ENCODE data around the gene DNAJC16. TPM values are rescaled to one million over a fixed set of nuclear protein-coding genes. Genes with fewer than 3 reads are reported as not detected.

DNAJC16 gene
- total RNA-seq, 2 experiments from 2014 or later: 13.4 to 15.6 TPM

DNA sequence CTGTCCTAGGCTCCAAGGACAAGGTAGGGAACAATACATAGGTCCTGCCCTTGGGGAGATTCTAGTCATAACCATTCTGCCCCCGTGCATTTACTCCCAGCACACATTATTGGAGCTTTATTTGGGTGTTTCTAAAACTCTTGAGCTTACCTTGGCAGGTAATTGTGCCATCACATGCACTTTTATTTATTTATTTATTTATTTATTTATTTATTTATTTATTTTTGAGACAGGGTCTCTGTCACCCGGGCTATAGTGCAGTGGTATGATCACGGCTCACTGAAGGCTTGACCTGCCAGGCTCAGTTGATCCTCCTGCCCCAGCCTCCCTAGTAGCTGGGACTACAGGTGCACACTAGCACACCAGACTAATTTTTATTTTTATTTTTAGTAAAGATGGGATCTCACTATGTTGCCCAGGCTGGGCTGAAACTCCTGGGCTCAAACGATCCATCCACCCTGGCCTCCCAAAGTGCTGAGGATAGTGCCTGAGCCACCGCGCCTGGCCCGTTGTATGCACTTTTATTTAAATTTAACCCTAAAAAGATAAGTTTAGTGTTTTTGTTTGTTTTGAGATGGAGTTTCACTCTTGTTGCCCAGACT is 49.0 kb downstream of the DNAJC16 start:
- CTCF ChIA-PET: no interaction called here
- ATAC-seq (no peak), DNase-seq (no peak)
- Mint-ChIP-seq H3K4me1 (ENCODE audit: low read depth) (peaks cover 34% of the 10 kb centered on the region), H3K27me3 (ENCODE audit: low read depth) (no peaks in the 10 kb centered on the region), H3K27ac (no peak overlapping the region), H3K36me3 (ENCODE audit: low read depth) (peaks cover 44% of the 10 kb centered on the region), H3K9me3 (ENCODE audit: insufficient read depth) (no peaks in the 10 kb centered on the region), H3K4me3 (no peak overlapping the region)
- POLR2A ChIA-PET: interaction anchor here (0.6 kb wide), 1 partner anchor 37 kb away, joined by 3 read pairs; no protein-coding TSS in a partner anchor

DNA sequence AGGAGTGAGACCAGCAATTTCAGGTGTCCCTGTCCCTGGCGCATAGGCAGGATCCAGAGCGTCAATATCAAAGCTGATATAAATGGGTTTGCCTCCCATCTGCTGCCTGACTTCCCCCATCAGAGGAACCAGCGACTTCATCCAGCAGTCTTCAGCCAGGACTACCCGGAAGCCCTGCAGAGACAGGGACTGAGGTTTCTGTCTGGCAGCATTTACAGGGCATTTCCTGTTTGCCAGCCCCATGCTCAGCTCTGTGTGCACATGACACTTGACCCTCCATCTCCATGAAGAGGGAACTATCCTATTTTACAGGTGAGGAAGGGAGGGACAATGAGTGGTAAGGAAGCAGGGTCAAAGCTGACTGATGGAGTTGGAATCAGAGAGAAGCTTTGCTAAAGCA is 51.0 kb downstream of the DNAJC16 start:
- DNase-seq: peak; percentile 48
- peak; percentile 52 for ATAC-seq
- peak overlapping the region; percentile 43 for H3K4me3 Mint-ChIP-seq
- H3K9me3 Mint-ChIP-seq (ENCODE audit: insufficient read depth): no peaks in the 10 kb centered on the region
- CTCF ChIA-PET: interaction anchor here (1.0 to 1.9 kb wide), 2 partner anchors 32 to 164 kb away, joined by 3 to 4 read pairs; no protein-coding TSS in a partner anchor
- H3K27ac Mint-ChIP-seq: peak overlapping the region; percentile 95
- no peaks in the 10 kb centered on the region for H3K27me3 Mint-ChIP-seq (ENCODE audit: low read depth)
- peaks cover 38% of the 10 kb centered on the region for H3K4me1 Mint-ChIP-seq (ENCODE audit: low read depth)
- POLR2A ChIA-PET: interaction anchor here (3.0 kb wide), 1 partner anchor 40 kb away, joined by 16 read pairs; the partner anchor contains the start of gene DDI2
- H3K36me3 Mint-ChIP-seq (ENCODE audit: low read depth): peaks cover 32% of the 10 kb centered on the region

DNA sequence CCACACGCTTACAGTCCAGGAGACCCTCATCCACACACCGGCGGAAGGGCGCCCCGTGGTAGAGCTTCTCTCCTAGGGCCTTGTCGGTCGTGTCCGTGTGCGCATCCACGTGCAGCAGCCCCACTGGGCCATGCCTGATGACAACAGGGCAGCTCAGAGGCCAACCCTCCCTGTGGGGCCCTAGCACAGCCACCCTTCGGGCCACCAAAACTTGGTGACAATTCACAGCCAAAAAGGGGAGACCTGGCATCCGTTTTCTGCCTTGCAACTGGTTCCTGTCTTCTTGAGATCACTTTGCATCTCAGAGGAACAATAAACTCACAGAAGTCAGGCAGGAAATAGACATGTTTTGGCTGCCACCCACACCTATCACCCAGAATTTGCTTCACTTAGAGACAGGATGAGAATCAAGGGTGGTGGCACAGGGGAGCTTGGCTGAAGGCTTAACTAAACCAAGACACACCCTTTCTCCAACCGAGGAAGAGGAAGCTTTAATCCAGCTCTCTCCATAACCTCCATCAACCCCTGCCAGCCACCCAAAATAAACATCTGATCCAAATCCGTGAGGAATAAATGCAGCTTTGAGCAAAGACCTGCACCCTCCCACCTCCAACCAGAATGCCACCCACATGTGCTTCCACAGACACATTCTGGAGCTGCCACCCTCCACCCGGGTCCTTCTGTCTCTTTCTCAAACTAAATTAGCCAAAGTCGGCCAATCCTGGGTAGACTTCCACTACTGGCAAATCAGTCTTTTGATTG is 52.5 kb downstream of the DNAJC16 start:
- Mint-ChIP-seq H3K9me3 (ENCODE audit: insufficient read depth) (no peaks in the 10 kb centered on the region), H3K27ac (peak overlapping the region; percentile 95), H3K4me1 (ENCODE audit: low read depth) (peaks cover 50% of the 10 kb centered on the region), H3K4me3 (peak overlapping the region; percentile 23), H3K36me3 (ENCODE audit: low read depth) (peaks cover 30% of the 10 kb centered on the region), H3K27me3 (ENCODE audit: low read depth) (no peaks in the 10 kb centered on the region)
- POLR2A ChIA-PET: interaction anchor here (0.5 to 3.0 kb wide), 8 partner anchors 10 to 118 kb away, joined by 3 to 16 read pairs (median 4); partner anchors contain the start of genes DDI2 and DNAJC16
- CTCF ChIA-PET: interaction anchor here (1.1 to 1.9 kb wide), 4 partner anchors 16 to 163 kb away, joined by 3 to 5 read pairs (median 4); no protein-coding TSS in a partner anchor
- peak; percentile 58 for DNase-seq
- ATAC-seq: peak; percentile 74

DNA sequence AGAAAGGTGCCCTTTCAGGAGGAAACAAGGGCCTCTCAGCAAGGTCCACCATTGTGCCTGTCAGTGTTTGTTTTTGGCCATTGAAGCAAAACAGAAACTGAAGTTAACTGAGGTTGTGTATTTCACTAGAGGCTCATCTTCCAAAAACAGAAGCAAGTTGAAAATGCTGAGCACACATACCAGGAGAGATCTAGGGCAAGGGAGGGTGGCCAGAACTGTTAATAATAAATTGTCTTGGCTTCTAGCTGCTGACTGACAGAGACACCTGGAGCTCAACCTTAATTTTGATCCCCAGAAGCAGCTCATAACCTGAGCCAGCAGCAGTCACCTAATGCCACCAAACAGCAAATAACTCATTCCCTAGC is 53.0 kb downstream of the DNAJC16 start:
- no peaks in the 10 kb centered on the region for H3K9me3 Mint-ChIP-seq (ENCODE audit: insufficient read depth)
- peak overlapping the region; percentile 95 for H3K27ac Mint-ChIP-seq
- no peaks in the 10 kb centered on the region for H3K27me3 Mint-ChIP-seq (ENCODE audit: low read depth)
- H3K4me3 Mint-ChIP-seq: peak overlapping the region; percentile 23
- peaks cover 54% of the 10 kb centered on the region for H3K4me1 Mint-ChIP-seq (ENCODE audit: low read depth)
- CTCF ChIA-PET: interaction anchor here (1.1 to 1.3 kb wide), 3 partner anchors 15 to 162 kb away, joined by 3 to 5 read pairs (median 3); no protein-coding TSS in a partner anchor
- peaks cover 25% of the 10 kb centered on the region for H3K36me3 Mint-ChIP-seq (ENCODE audit: low read depth)
- ATAC-seq: peak; percentile 21
- no peak for DNase-seq
- POLR2A ChIA-PET: interaction anchor here (0.5 to 3.0 kb wide), 7 partner anchors 9 to 118 kb away, joined by 3 to 16 read pairs (median 5); partner anchors contain the start of genes DDI2 and DNAJC16

DNA sequence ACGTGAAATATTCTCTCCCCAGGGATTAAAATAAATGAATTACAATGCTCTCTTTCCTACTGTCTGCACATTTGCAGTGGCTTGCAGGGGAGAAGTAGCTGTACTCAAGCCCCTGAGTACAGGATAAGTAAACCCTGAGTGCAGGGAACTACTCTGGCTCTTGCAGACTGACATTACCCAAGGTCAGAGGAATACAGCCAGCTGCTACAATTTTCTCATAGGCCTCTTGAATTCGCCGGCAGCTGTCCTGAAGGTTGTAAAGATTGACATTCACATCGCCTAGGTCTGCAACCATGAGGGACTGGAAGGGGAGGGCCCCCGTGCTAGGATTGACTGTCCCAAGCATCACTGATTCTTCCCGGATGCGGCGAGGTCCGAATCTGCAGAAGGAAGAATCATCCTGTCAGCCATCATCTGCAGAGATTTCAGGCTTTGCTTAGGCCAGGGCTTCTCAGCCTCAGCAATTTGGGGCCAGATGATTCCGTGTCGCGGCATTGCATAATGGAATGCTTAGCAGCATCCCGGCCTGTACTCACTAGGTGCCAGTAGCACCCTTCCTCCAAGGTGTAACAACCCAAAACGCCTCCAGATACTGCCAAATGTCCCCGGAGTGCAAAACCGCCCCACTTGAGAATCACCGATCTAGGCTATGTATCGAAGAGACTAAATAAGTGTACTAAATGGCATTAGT is 56.5 kb downstream of the DNAJC16 start:
- peaks cover 44% of the 10 kb centered on the region for H3K4me1 Mint-ChIP-seq (ENCODE audit: low read depth)
- peak overlapping the region; percentile 69 for H3K27ac Mint-ChIP-seq
- H3K27me3 Mint-ChIP-seq (ENCODE audit: low read depth): no peaks in the 10 kb centered on the region
- H3K9me3 Mint-ChIP-seq (ENCODE audit: insufficient read depth): no peaks in the 10 kb centered on the region
- POLR2A ChIA-PET: interaction anchor here (0.9 kb wide), 1 partner anchor 33 kb away, joined by 3 read pairs; no protein-coding TSS in a partner anchor
- CTCF ChIA-PET: interaction anchor here (1.2 to 1.3 kb wide), 2 partner anchors 11 to 38 kb away, joined by 3 to 4 read pairs; no protein-coding TSS in a partner anchor
- peaks cover 22% of the 10 kb centered on the region for H3K36me3 Mint-ChIP-seq (ENCODE audit: low read depth)
- peak overlapping the region; percentile 77 for H3K4me3 Mint-ChIP-seq
- ATAC-seq (no peak), DNase-seq (no peak)

DNA sequence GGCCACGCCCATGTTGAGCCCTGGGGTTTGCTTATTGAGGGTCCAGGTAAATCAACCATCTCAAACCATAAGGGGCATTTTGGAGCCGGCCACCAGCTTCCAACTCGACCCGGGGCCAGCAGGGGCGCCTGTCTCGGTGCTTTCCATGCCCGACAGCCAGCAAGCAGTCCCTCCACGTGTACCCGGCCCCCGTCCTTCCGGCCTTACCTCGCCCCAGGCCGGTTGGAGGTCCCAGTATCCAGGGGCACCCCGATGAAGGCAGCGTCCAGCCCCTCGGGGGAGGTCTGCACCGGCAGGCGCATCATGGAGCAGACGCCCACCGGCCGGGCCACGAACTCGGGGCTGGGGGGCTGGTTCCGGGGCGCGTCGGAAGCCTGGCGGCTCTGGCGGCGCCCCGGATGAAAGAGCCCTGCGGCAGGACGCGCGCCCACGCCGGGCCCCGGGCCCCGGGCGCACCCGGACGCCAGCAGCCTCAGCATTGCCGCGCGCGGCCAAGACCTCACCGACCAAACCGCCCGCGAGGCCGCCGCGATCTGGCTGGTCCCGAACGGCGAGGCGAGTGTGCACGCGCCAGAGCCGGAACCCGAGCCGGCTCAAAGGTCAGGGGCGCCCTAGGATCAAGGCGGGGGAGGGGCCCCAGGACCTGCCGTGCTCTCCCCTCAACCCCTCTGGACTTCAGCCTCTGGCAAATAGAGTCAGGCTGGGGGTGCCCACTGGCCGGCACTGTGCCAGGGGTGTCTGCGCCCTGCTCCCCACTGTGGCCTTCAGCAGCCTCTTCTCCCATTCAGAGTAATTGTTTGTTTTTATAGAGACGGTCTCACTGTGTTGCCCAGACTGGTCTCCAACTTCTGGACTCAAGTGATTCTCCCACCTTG is 58.1 kb downstream of the DNAJC16 start, which contains the start of gene AGMAT:
Gene AGMAT (minus strand): TSS at position 563 of the 875 bp plus-strand sequence. CDS start 84 bp downstream, at position 479.
- peak within 1 kb of the TSS; percentile 77 for H3K4me3 Mint-ChIP-seq
- ATAC-seq: peak; percentile 89
- no peaks in the 10 kb centered on the region for H3K27me3 Mint-ChIP-seq (ENCODE audit: low read depth)

DNA sequence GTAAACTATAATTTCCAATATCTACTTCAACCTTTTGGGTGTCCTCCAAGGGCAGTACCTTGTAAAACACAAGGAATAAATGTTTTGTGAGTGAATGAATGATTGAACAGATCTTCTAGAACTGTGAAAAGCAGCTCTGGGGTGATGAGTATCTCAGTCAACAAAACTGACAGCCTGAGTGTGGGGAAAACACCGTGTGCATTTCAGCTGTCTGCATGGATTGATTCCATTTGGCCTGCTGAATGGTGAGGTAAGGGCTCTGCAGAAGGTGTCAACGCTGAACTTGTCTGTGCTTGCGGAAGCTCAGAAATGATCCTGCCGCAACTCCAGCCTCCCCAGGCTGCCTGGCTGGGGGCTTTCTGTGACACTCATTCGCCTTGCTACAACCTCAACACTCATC is 65.6 kb downstream of the DNAJC16 start:
- Mint-ChIP-seq H3K27me3 (ENCODE audit: low read depth) (peaks cover 2% of the 10 kb centered on the region), H3K4me1 (ENCODE audit: low read depth) (no peaks in the 10 kb centered on the region), H3K9me3 (ENCODE audit: insufficient read depth) (no peaks in the 10 kb centered on the region), H3K27ac (no peak overlapping the region), H3K36me3 (ENCODE audit: low read depth) (peaks cover 11% of the 10 kb centered on the region), H3K4me3 (no peak overlapping the region)
- no peak for ATAC-seq
- DNase-seq: no peak
- ChIA-PET CTCF (no interaction called here), POLR2A (no interaction called here)

More for the DNA sequence above, 58.1 kb downstream of the DNAJC16 start, which contains the start of gene AGMAT:
- Mint-ChIP-seq H3K9me3 (ENCODE audit: insufficient read depth) (no peaks in the 10 kb centered on the region), H3K4me1 (ENCODE audit: low read depth) (peaks cover 28% of the 10 kb centered on the region), H3K27ac (peak within 1 kb of the TSS; percentile 85), H3K36me3 (ENCODE audit: low read depth) (peaks cover 17% of the 10 kb centered on the region)
- ChIA-PET CTCF (interaction anchor here (0.7 to 1.3 kb wide), 4 partner anchors 9 to 53 kb away, joined by 3 to 4 read pairs (median 3); no protein-coding TSS in a partner anchor), POLR2A (no interaction called here)
- DNase-seq: peak; percentile 70

DNA sequence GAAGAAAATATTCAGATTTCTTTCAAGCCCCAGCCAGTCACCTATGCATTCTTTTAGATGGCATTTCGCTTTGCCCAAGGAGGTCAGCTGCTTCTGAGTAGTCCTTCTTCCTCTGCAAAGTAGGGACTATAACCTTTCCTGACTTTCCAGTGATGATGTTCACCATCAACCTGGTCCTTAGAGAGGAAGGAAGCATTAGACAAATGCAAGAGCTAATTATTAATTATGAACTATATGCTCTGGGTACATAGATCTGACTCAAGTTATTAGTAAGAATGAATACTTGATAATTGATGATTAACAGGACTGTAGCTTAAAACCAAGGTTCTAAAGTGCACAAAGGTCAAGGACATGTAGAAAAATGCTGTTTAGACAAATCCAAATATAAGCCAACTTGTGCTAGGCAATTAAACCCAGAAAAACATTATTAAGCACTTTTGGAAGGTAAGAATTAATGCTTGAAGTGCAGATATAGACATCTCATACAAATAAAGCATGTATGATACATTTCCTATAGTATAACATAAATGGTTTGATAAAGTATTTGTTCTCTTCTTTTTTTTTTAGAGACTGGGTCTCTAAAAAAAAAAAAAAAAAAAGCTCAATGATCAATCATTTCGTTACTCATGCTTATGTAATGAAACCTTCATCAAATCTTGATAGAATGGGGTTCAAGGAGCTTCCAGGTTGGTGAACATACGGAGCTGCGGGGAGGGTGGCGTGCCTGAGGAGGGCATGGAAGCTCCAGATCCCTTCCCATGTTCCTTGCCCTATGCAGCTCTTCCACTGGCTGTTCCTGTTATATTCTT is 69.4 kb downstream of the DNAJC16 start:
- DNase-seq (no peak), ATAC-seq (no peak)
- H3K27me3 Mint-ChIP-seq (ENCODE audit: low read depth): peaks cover 2% of the 10 kb centered on the region
- H3K4me3 Mint-ChIP-seq: no peak overlapping the region
- no peaks in the 10 kb centered on the region for H3K36me3 Mint-ChIP-seq (ENCODE audit: low read depth)
- ChIA-PET CTCF (interaction anchor here (0.6 to 1.4 kb wide), 8 partner anchors 9 to 1883 kb away, joined by 3 to 10 read pairs (median 3); no protein-coding TSS in a partner anchor), POLR2A (interaction anchor here (0.5 to 0.9 kb wide), 2 partner anchors 57 to 101 kb away, joined by 3 to 5 read pairs; no protein-coding TSS in a partner anchor)
- H3K9me3 Mint-ChIP-seq (ENCODE audit: insufficient read depth): no peaks in the 10 kb centered on the region
- no peaks in the 10 kb centered on the region for H3K4me1 Mint-ChIP-seq (ENCODE audit: low read depth)
- no peak overlapping the region for H3K27ac Mint-ChIP-seq

DNA sequence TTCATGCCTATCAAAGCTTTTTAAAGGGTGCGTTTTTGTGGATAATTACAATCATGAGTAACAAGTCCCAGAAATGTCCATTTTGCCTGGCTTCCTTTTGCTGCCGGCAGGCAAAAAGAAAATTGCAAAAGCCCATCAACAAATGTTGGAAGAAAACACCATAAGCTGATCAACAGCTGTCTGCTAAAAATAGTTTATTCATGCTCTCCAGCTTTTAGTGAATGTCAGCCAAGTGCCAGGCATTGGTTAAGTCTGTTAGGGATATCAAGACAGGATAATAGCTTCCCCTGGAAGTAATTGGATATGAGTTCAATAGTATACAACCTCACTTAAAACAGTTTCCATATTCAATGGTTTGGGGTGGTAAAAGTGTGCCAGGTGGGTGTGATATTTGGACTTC is 71.8 kb downstream of the DNAJC16 start:
- CTCF ChIA-PET: interaction anchor here (0.8 kb wide), 1 partner anchor 143 kb away, joined by 3 read pairs; no protein-coding TSS in a partner anchor
- H3K4me3 Mint-ChIP-seq: no peak overlapping the region
- H3K27ac Mint-ChIP-seq: no peak overlapping the region

More for the DNA sequence above, 71.8 kb downstream of the DNAJC16 start:
- Mint-ChIP-seq H3K36me3 (ENCODE audit: low read depth) (no peaks in the 10 kb centered on the region), H3K4me1 (ENCODE audit: low read depth) (peaks cover 5% of the 10 kb centered on the region), H3K9me3 (ENCODE audit: insufficient read depth) (no peaks in the 10 kb centered on the region), H3K27me3 (ENCODE audit: low read depth) (peaks cover 2% of the 10 kb centered on the region)
- no peak for DNase-seq
- no peak for ATAC-seq
- POLR2A ChIA-PET: interaction anchor here (0.6 kb wide), 1 partner anchor 17 kb away, joined by 3 read pairs; no protein-coding TSS in a partner anchor

Measured in activated CD8-positive, alpha-beta T cell treated with anti-CD3 and anti-CD28 coated beads, Interleukin-2, amount 10 ng/mL, durations not matched to agents 7 days and 5 days (primary cell).